Adrenal gland (tissue), 5 donors: ENCODE results near the gene FGFR3.

Experiments
- POLR2A ChIP-seq, 2 donors: fragments of 450-650 bp; IDR thresholded peaks; one replicate each; pipeline ENCODE4 v1.6.1; 2017; ENCODE audit warnings: antibody characterized with exemption in 2 of 2, mild to moderate bottlenecking in 2 of 2, moderate library complexity in 1 of 2
- TF ChIP-seq, protein P1 (sequence below), 6 experiments: fragments of 450-650 bp in 4 of 6; fragments of 200-600 bp in 2 of 6; sonication (generic) in 1 of 6; IDR thresholded peaks; 1 replicate in 5 of 6; 2 replicates in 1 of 6; pipeline versions ENCODE4 v1.5.1 to v1.8.0; 2016 to 2021; ENCODE audit warnings: antibody characterized with exemption in 6 of 6, mild to moderate bottlenecking in 2 of 6, moderate library complexity in 1 of 6
- donor health status: DM: no; HTN: no; CAD: no.

GRCh38 chr4:1790005-1790404 is 3.1 kb upstream of the FGFR3 start:
- TF ChIP-seq, protein P1, sequence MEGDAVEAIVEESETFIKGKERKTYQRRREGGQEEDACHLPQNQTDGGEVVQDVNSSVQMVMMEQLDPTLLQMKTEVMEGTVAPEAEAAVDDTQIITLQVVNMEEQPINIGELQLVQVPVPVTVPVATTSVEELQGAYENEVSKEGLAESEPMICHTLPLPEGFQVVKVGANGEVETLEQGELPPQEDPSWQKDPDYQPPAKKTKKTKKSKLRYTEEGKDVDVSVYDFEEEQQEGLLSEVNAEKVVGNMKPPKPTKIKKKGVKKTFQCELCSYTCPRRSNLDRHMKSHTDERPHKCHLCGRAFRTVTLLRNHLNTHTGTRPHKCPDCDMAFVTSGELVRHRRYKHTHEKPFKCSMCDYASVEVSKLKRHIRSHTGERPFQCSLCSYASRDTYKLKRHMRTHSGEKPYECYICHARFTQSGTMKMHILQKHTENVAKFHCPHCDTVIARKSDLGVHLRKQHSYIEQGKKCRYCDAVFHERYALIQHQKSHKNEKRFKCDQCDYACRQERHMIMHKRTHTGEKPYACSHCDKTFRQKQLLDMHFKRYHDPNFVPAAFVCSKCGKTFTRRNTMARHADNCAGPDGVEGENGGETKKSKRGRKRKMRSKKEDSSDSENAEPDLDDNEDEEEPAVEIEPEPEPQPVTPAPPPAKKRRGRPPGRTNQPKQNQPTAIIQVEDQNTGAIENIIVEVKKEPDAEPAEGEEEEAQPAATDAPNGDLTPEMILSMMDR (IDR thresholded peaks at IDR 0.05): no peak
- TF ChIP-seq POLR2A (IDR thresholded peaks at IDR 0.05): no peak
